Thyroid gland (tissue), 4 donors: Measurements from ENCODE around the gene BHLHE41.

Experiments used
- CTCF ChIP-seq, 6 experiments: fragments of 200-600 bp in 3 of 6; fragments of 450-650 bp in 3 of 6; sonication (generic) in 3 of 6; IDR thresholded peaks; one replicate each; pipeline ENCODE4 v1.5.1; 2016 to 2019; ENCODE audit warnings: antibody characterized with exemption in 6 of 6, mild to moderate bottlenecking in 2 of 6, inconsistent platforms in 1 of 6, moderate library complexity in 1 of 6
- POLR2A ChIP-seq, 2 donors: fragments of 450-650 bp; IDR thresholded peaks; one replicate each; pipeline ENCODE4 v1.6.1; 2017; ENCODE audit warnings: antibody characterized with exemption in 2 of 2, mild to moderate bottlenecking in 2 of 2, moderate library complexity in 1 of 2

GRCh38 chr12:26123482-26123980 lies 1.3 kb downstream of the BHLHE41 start:
- peak in 1 of 2 donors; percentile 75 for TF ChIP-seq POLR2A (IDR thresholded peaks at IDR 0.05)
- TF ChIP-seq CTCF (IDR thresholded peaks at IDR 0.05) = peak in 1 of 6 experiments; percentile 7
